HepG2 (cell line): Measurements from ENCODE around the gene GPX2. TPM values are rescaled to one million over a fixed set of nuclear protein-coding genes. Genes with fewer than 3 reads are reported as not detected.
A peak's percentile ranks its signal among the peaks of the same experiment; 100 is the strongest.

Experiments
- ATAC-seq: fragments of 200-7000 bp; cut with Tn5 transposase; 3 replicates; pipeline ENCODE4 v1.9.1; 2020; ENCODE audit warnings: mild to moderate bottlenecking, moderate library complexity
- Bru-seq: library from RNA; stranded (reverse); fragments of 400-500 nt; gene quantifications from one replicate; lab custom pipeline; 2021; lab: Mats Ljungman, UMichigan
- BruChase-seq, 2 experiments: library from RNA; stranded (reverse); fragments of 400-500 nt; gene quantifications; one replicate each; lab custom pipeline; 2021; lab: Mats Ljungman, UMichigan
- BruUV-seq: library from RNA; stranded (reverse); fragments of 400-500 nt; replicated peaks from 2 replicates; lab custom pipeline; 2021; lab: Mats Ljungman, UMichigan
- CTCF ChIA-PET: fragments of 300-600 bp; formaldehyde crosslinking; extraction: SDS; loops from one replicate; lab custom pipeline; 2021; ENCODE audit warnings: low total read pairs, inconsistent platforms, low intra/inter-chr PET ratio; lab: Yijun Ruan, JAX
- POLR2A ChIA-PET: fragments of 350-600 bp; sonication (Branson Sonifier 250); formaldehyde crosslinking; loops from one replicate; lab custom pipeline; 2020; ENCODE audit warnings: antibody characterized with exemption, inconsistent platforms; lab: Yijun Ruan, JAX
- DNase-seq: peaks from one replicate; pipeline ENCODE4 v3.0.0-alpha.2; 2015; ENCODE audit warnings: low spot score
- FAIRE-seq: peaks from 3 replicates; lab custom pipeline; 2011; peaks lifted over from hg19 to GRCh38; lab: Jason Lieb, UNC
- H2AFZ ChIP-seq: one replicate; pipeline ENCODE4 v1.6.1; 2011; ENCODE audit warnings: low read length, inconsistent platforms
- H3K27ac ChIP-seq: fragments of 300-600 bp; 3 replicates; pipeline ENCODE4 v1.8.0; 2011; ENCODE audit warnings: mixed run types, mild to moderate bottlenecking, mixed read lengths, low read length, inconsistent platforms; ENCODE audit not compliant: insufficient read depth; ENCODE audit errors: extremely low read length
- H3K27me3 ChIP-seq, 2 experiments: fragments of 200-600 bp in 1 of 2; 2 replicates in 1 of 2; 3 replicates in 1 of 2; pipeline versions ENCODE4 v1.6.0 to v1.8.0; 2011; ENCODE audit warnings: low read length in 2 of 2, mild to moderate bottlenecking in 2 of 2, moderate library complexity in 2 of 2, inconsistent platforms in 1 of 2; ENCODE audit not compliant: insufficient read depth in 2 of 2, control insufficient read depth in 1 of 2
- H3K36me3 ChIP-seq, 2 experiments: fragments of 200-600 bp in 1 of 2; replicated peaks in 1 of 2; 2 replicates in 1 of 2; 3 replicates in 1 of 2; pipeline versions ENCODE4 v1.5.1 to v1.8.0; 2011; ENCODE audit warnings: low read length in 2 of 2, inconsistent platforms in 1 of 2; ENCODE audit not compliant: insufficient read depth in 2 of 2, control insufficient read depth in 1 of 2
- H3K4me1 ChIP-seq: 2 replicates; pipeline ENCODE4 v1.5.1; 2012; ENCODE audit warnings: low read length, inconsistent platforms; ENCODE audit not compliant: insufficient read depth
- H3K4me2 ChIP-seq: 2 replicates; pipeline ENCODE4 v1.6.0; 2011; ENCODE audit warnings: low read depth, low read length, inconsistent platforms
- H3K4me3 ChIP-seq, 3 experiments: fragments of 200-600 bp in 1 of 3; sonication (generic), shearing (Covaris generic) in 1 of 3; replicated peaks in 1 of 3; 2 replicates each; pipeline ENCODE4 v1.5.1; 2011 to 2016; ENCODE audit warnings: low read length in 3 of 3, inconsistent platforms in 2 of 3, low read depth in 2 of 3, mild to moderate bottlenecking in 2 of 3, control low read depth in 1 of 3, mixed read lengths in 1 of 3; ENCODE audit not compliant: insufficient read depth in 1 of 3
- H3K79me2 ChIP-seq: one replicate; pipeline ENCODE4 v1.6.1; 2011; ENCODE audit warnings: low read length, inconsistent platforms; ENCODE audit not compliant: insufficient read depth
- H3K9ac ChIP-seq: 2 replicates; pipeline ENCODE4 v1.6.0; 2011; ENCODE audit warnings: mild to moderate bottlenecking, low read depth, low read length, inconsistent platforms; ENCODE audit not compliant: insufficient read depth
- H3K9me3 ChIP-seq: 2 replicates; pipeline ENCODE4 v1.5.1; 2012; ENCODE audit warnings: mild to moderate bottlenecking, low read length
- H4K20me1 ChIP-seq: 2 replicates; pipeline ENCODE4 v1.6.0; 2011; ENCODE audit warnings: inconsistent platforms, mild to moderate bottlenecking, low read length, moderate library complexity; ENCODE audit not compliant: insufficient read depth
- GATAD1 ChIP-seq: IDR thresholded peaks from 2 replicates; pipeline ENCODE4 v1.6.1; 2016; ENCODE audit warnings: missing genetic modification reagents, missing compliant biosample characterization
- NCOR1 ChIP-seq: fragments of 200-600 bp; sonication (generic); IDR thresholded peaks from 2 replicates; pipeline ENCODE4 v1.7.0; 2017; ENCODE audit warnings: antibody characterized with exemption, low read length, borderline replicate concordance
- NFYC ChIP-seq: IDR thresholded peaks from 2 replicates; pipeline ENCODE4 v1.6.1; 2016; ENCODE audit warnings: missing genetic modification reagents, missing compliant biosample characterization
- PHF21A ChIP-seq: sonication (generic); formaldehyde crosslinking; IDR thresholded peaks from 2 replicates; pipeline ENCODE4 v1.5.0; 2020; ENCODE audit warnings: mild to moderate bottlenecking, missing genetic modification reagents
- RFXANK ChIP-seq: IDR thresholded peaks from 2 replicates; pipeline ENCODE4 v1.6.1; 2016
- TARDBP ChIP-seq: sonication (generic); formaldehyde crosslinking; IDR thresholded peaks from 2 replicates; pipeline ENCODE4 v1.8.0; 2022; ENCODE audit warnings: mild to moderate bottlenecking, missing genetic modification reagents
- U2AF2 ChIP-seq: fragments of 200-400 bp; formaldehyde crosslinking; IDR thresholded peaks from 2 replicates; pipeline ENCODE4 v1.6.1; 2017; ENCODE audit warnings: low read depth, mild to moderate bottlenecking, low read length
- WGBS: methylation state at CpG from one replicate; pipeline ENCODE4 v1.1.6; 2017; ENCODE audit warnings: low lambda C conversion rate; 5-methylcytosine and 5-hydroxymethylcytosine counted together
- in situ Hi-C: cut with HindIII; loops from 2 replicates; pipeline ENCODE4 v1.10.0; 2017; ENCODE audit warnings: low pct_unique_long_range_greater_than_20kb; ENCODE audit not compliant: extremely low pct_ligation_motif_present
- intact Hi-C: fragments of 100-400 bp; cut with micrococcal nuclease; formaldehyde crosslinking; loops from one replicate; pipeline ENCODE4 v1.10.0; 2022; ENCODE audit not compliant: unreplicated experiment
- long read RNA-seq, 2 experiments: library from RNA in 1 of 2; library from polyadenylated mRNA in 1 of 2; stranded (forward) in 1 of 2; unstranded in 1 of 2; transcript quantifications; one replicate each; pipeline ENCODE4 v2.0.0, GENCODE V29; 2019 to 2022
- polyA minus RNA-seq, 3 experiments: library from RNA; depleted of rRNA, polyadenylated mRNA; stranded (reverse); fragments of >200 nt; gene quantifications; 2 replicates each; pipeline ENCODE4 v1.2.3, GENCODE V29; 2011; ENCODE audit warnings: low replicate concordance in 1 of 3
- polyA plus RNA-seq, 8 experiments: library from polyadenylated mRNA; depleted of rRNA in 3 of 8; stranded (reverse) in 7 of 8; unstranded in 1 of 8; fragments of >200 nt; fragmentation: Illumina TruSeq in 4 of 8; extraction: Trizol in 4 of 8; gene quantifications; 2 replicates each; pipeline versions ENCODE4 v1.2.1 to v1.2.3, GENCODE V29; 2011 to 2016; ENCODE audit warnings: low read depth in 4 of 8, missing spikeins in 1 of 8, mixed read lengths in 1 of 8; ENCODE audit not compliant: insufficient read depth in 1 of 8
- total RNA-seq, 5 experiments: library from RNA; depleted of rRNA; stranded (reverse); fragments of >200 nt; fragmentation: Illumina TruSeq; extraction: Trizol; gene quantifications; 2 replicates each; pipeline ENCODE4 v1.2.3, GENCODE V29; 2016; ENCODE audit warnings: low read depth in 1 of 5
- TF ChIP-seq, protein P1 (sequence below): sonication (generic); formaldehyde crosslinking; IDR thresholded peaks from 2 replicates; pipeline ENCODE4 v1.4.0; 2020; ENCODE audit warnings: missing genetic modification reagents
- TF ChIP-seq, protein P2 (sequence below): sonication (generic); formaldehyde crosslinking; IDR thresholded peaks from 2 replicates; pipeline ENCODE4 v1.4.0; 2020; ENCODE audit warnings: missing genetic modification reagents

Gene GPX2
- total RNA-seq (2016; rRNA removed; fragmentation: Illumina TruSeq; extraction: Trizol) (674 and 839 TPM in 2 replicates), polyA plus RNA-seq (2011; rRNA removed) (417 and 526 TPM in 2 replicates), polyA minus RNA-seq (2011; rRNA and poly(A)+ RNA removed; ENCODE audit: low replicate concordance) (0.26 and 308 TPM in 2 replicates), Bru-seq, nascent RNA (percentile 99 among the genes with signal in this experiment), BruChase-seq, experiment 1, labeled RNA remaining after a 6-hour chase (percentile 99 among the genes with signal in this experiment), BruChase-seq, experiment 2, labeled RNA remaining after a 2-hour chase (percentile 99 among the genes with signal in this experiment)
- 242 and 256 TPM in 2 replicates for total RNA-seq (2016; cell fraction: cytosol; rRNA removed; fragmentation: Illumina TruSeq; extraction: Trizol; ENCODE audit: low read depth)
- 663 and 874 TPM in 2 replicates for total RNA-seq (2016; cell fraction: insoluble cytoplasmic fraction; rRNA removed; fragmentation: Illumina TruSeq; extraction: Trizol)
- 629 and 636 TPM in 2 replicates for total RNA-seq (2016; cell fraction: membrane; rRNA removed; fragmentation: Illumina TruSeq; extraction: Trizol)
- 227 and 238 TPM in 2 replicates for total RNA-seq (2016; cell fraction: nucleus; rRNA removed; fragmentation: Illumina TruSeq; extraction: Trizol)
- polyA plus RNA-seq (2011; cell fraction: cytosol; rRNA removed), result 451 and 581 TPM in 2 replicates
- polyA plus RNA-seq (2011; cell fraction: nucleus; rRNA removed), result 112 and 118 TPM in 2 replicates
- 77.6 and 217 TPM in 2 replicates for polyA plus RNA-seq (2012)
- polyA plus RNA-seq (2016; cell fraction: cytosol; fragmentation: Illumina TruSeq; extraction: Trizol; ENCODE audit: low read depth), result 401 and 422 TPM in 2 replicates
- 1,459 and 1,539 TPM in 2 replicates for polyA plus RNA-seq (2016; cell fraction: insoluble cytoplasmic fraction; fragmentation: Illumina TruSeq; extraction: Trizol; ENCODE audit: low read depth)
- polyA plus RNA-seq (2016; cell fraction: membrane; fragmentation: Illumina TruSeq; extraction: Trizol; ENCODE audit: low read depth), result 928 and 1,086 TPM in 2 replicates
- polyA plus RNA-seq (2016; cell fraction: nucleus; fragmentation: Illumina TruSeq; extraction: Trizol; ENCODE audit: insufficient read depth, low read depth), result 560 and 646 TPM in 2 replicates
- 48.7 and 61.2 TPM in 2 replicates for polyA minus RNA-seq (2011; cell fraction: cytosol; rRNA and poly(A)+ RNA removed)
- polyA minus RNA-seq (2011; cell fraction: nucleus; rRNA and poly(A)+ RNA removed), result 37.3 and 43.0 TPM in 2 replicates
- long read RNA-seq, experiment 1, transcript GPX2-203 (2 exons, 476 nt), result minor isoform, 10 of 782 reads
- long read RNA-seq, experiment 1, transcript GPX2-201 (2 exons, 990 nt), result major isoform, 739 of 782 reads
- long read RNA-seq, experiment 1, partial matches to known transcripts, result 18 of 782 reads
- long read RNA-seq, experiment 1, other reads (novel, unspliced or antisense), result 12 of 782 reads
- long read RNA-seq, experiment 2, transcript GPX2-201 (2 exons, 990 nt), result major isoform, 2,214 of 2,494 reads
- long read RNA-seq, experiment 2, transcript GPX2-203 (2 exons, 476 nt), result minor isoform, 16 of 2,494 reads
- long read RNA-seq, experiment 2, transcript GPX2-204 (3 exons, 778 nt), result minor isoform, 11 of 2,494 reads
- long read RNA-seq, experiment 2, partial matches to known transcripts, result 0 of 2,494 reads
- long read RNA-seq, experiment 2, other reads (novel, unspliced or antisense), result 253 of 2,494 reads

GRCh38 chr14:64942531-64943111 lies at the start of gene GPX2:
TSS of gene GPX2 (minus strand) at chr14:64942745. CDS start at chr14:64942726, 19 bp downstream.
- BruUV-seq, result no TSS peak
- Histone ChIP-seq H2AFZ (no peak within 1 kb of the TSS), H3K9ac (peak within 1 kb of the TSS; percentile 89), H3K4me3 (peak within 1 kb of the TSS; percentile 67 to 89 (median 76)), H3K4me1 (peaks cover 98% of the 10 kb centered on the region), H3K4me2 (peak within 1 kb of the TSS; percentile 97), H3K9me3 (no peaks in the 10 kb centered on the region), H3K27me3 (no peaks in the 10 kb centered on the region; a peak in 1 of 5 replicates), H4K20me1 (no peaks in the 10 kb centered on the region; the same call in 1 of the 2 replicates), H3K36me3 (peaks cover 0 to 2% of the 10 kb centered on the region in 2 experiments; a peak in 2 of 5 replicates), H3K27ac (peak within 1 kb of the TSS; percentile 92), H3K79me2 (peaks cover 28% of the 10 kb centered on the region)
- WGBS, result under 1% methylated on average over 13 of the region's 13 CpGs
- peak; percentile 98 for DNase-seq
- ChIA-PET CTCF (no interaction called here), POLR2A (interaction anchor here (0.7 to 6.0 kb wide), 13 partner anchors 11 to 439 kb away, joined by 3 to 54 read pairs (median 4); partner anchors contain the start of genes CHURC1, FNTB and RAB15)
- intact Hi-C loops, result loop anchor here (1.0 kb wide), 1 partner anchor 41 kb away; no protein-coding TSS in a partner anchor
- in situ Hi-C loops, result no loop called here
- FAIRE-seq, result peak; percentile 94
- peak; percentile 80 for ATAC-seq
- TF ChIP-seq U2AF2 (no peak), GATAD1 (CRISPR knock-in tag) (peak; percentile 28; the same call in 1 of the 2 replicates), NFYC (CRISPR knock-in tag) (peak; percentile 24; the same call in 1 of the 2 replicates), RFXANK (CRISPR knock-in tag) (0 out of 2 replicates have a peak, but pooled peaks have one; percentile 51), NCOR1 (peak; percentile 61; the same call in 1 of the 2 replicates), PHF21A (CRISPR knock-in tag) (peak; percentile 77), TARDBP (CRISPR knock-in tag) (peak; percentile 70)
- TF ChIP-seq, protein P1, sequence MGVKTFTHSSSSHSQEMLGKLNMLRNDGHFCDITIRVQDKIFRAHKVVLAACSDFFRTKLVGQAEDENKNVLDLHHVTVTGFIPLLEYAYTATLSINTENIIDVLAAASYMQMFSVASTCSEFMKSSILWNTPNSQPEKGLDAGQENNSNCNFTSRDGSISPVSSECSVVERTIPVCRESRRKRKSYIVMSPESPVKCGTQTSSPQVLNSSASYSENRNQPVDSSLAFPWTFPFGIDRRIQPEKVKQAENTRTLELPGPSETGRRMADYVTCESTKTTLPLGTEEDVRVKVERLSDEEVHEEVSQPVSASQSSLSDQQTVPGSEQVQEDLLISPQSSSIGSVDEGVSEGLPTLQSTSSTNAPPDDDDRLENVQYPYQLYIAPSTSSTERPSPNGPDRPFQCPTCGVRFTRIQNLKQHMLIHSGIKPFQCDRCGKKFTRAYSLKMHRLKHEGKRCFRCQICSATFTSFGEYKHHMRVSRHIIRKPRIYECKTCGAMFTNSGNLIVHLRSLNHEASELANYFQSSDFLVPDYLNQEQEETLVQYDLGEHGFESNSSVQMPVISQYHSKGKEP (CRISPR knock-in tag), result 0 out of 2 replicates have a peak, but pooled peaks have one; percentile 82
- TF ChIP-seq, protein P2, sequence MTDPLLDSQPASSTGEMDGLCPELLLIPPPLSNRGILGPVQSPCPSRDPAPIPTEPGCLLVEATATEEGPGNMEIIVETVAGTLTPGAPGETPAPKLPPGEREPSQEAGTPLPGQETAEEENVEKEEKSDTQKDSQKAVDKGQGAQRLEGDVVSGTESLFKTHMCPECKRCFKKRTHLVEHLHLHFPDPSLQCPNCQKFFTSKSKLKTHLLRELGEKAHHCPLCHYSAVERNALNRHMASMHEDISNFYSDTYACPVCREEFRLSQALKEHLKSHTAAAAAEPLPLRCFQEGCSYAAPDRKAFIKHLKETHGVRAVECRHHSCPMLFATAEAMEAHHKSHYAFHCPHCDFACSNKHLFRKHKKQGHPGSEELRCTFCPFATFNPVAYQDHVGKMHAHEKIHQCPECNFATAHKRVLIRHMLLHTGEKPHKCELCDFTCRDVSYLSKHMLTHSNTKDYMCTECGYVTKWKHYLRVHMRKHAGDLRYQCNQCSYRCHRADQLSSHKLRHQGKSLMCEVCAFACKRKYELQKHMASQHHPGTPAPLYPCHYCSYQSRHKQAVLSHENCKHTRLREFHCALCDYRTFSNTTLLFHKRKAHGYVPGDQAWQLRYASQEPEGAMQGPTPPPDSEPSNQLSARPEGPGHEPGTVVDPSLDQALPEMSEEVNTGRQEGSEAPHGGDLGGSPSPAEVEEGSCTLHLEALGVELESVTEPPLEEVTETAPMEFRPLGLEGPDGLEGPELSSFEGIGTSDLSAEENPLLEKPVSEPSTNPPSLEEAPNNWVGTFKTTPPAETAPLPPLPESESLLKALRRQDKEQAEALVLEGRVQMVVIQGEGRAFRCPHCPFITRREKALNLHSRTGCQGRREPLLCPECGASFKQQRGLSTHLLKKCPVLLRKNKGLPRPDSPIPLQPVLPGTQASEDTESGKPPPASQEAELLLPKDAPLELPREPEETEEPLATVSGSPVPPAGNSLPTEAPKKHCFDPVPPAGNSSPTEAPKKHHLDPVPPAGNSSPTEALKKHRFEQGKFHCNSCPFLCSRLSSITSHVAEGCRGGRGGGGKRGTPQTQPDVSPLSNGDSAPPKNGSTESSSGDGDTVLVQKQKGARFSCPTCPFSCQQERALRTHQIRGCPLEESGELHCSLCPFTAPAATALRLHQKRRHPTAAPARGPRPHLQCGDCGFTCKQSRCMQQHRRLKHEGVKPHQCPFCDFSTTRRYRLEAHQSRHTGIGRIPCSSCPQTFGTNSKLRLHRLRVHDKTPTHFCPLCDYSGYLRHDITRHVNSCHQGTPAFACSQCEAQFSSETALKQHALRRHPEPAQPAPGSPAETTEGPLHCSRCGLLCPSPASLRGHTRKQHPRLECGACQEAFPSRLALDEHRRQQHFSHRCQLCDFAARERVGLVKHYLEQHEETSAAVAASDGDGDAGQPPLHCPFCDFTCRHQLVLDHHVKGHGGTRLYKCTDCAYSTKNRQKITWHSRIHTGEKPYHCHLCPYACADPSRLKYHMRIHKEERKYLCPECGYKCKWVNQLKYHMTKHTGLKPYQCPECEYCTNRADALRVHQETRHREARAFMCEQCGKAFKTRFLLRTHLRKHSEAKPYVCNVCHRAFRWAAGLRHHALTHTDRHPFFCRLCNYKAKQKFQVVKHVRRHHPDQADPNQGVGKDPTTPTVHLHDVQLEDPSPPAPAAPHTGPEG, result no peak
